Liver (tissue), 9 donors: ENCODE measurements around the gene ITPRIPL2. TPM values are rescaled to one million over a fixed set of nuclear protein-coding genes. Genes with fewer than 3 reads are reported as not detected.

Experiments
- DNase-seq: peaks from one replicate; pipeline ENCODE4 v3.0.0-alpha.2; 2017; ENCODE audit warnings: low spot score
- H3K27ac ChIP-seq, 2 donors: one replicate each; pipeline ENCODE4 v1.7.0; 2013; ENCODE audit warnings: inconsistent platforms in 2 of 2, low read length in 2 of 2, control low read depth in 1 of 2, low read depth in 1 of 2, mild to moderate bottlenecking in 1 of 2
- H3K27me3 ChIP-seq, 4 donors: one replicate each; pipeline versions ENCODE4 v1.6.1 to v1.7.0; 2013; ENCODE audit warnings: low read length in 3 of 4, inconsistent platforms in 1 of 4, mild to moderate bottlenecking in 1 of 4, moderate library complexity in 1 of 4; ENCODE audit not compliant: control insufficient read depth in 4 of 4, insufficient read depth in 4 of 4
- H3K36me3 ChIP-seq, 4 donors: one replicate each; pipeline versions ENCODE4 v1.6.1 to v1.7.0; 2013; ENCODE audit warnings: low read length in 3 of 4, mild to moderate bottlenecking in 3 of 4, low read depth in 1 of 4, moderate library complexity in 1 of 4; ENCODE audit not compliant: control insufficient read depth in 4 of 4, insufficient read depth in 3 of 4
- H3K4me1 ChIP-seq, 4 donors: one replicate each; pipeline versions ENCODE4 v1.6.1 to v1.7.0; 2013; ENCODE audit warnings: low read length in 3 of 4, mild to moderate bottlenecking in 3 of 4, moderate library complexity in 1 of 4; ENCODE audit not compliant: control insufficient read depth in 4 of 4, insufficient read depth in 4 of 4
- H3K4me3 ChIP-seq, 3 donors: one replicate each; pipeline versions ENCODE4 v1.6.1 to v1.7.0; 2013; ENCODE audit warnings: low read length in 3 of 3, control low read depth in 1 of 3, low read depth in 1 of 3, mild to moderate bottlenecking in 1 of 3
- H3K9ac ChIP-seq, 2 donors: one replicate each; pipeline ENCODE4 v1.7.0; 2013; ENCODE audit warnings: low read length in 2 of 2, mild to moderate bottlenecking in 2 of 2, moderate library complexity in 2 of 2, control low read depth in 1 of 2, low read depth in 1 of 2
- H3K9me3 ChIP-seq, 4 donors: one replicate each; pipeline versions ENCODE4 v1.6.1 to v1.7.0; 2013; ENCODE audit warnings: low read length in 3 of 4; ENCODE audit not compliant: control insufficient read depth in 4 of 4
- EGR1 ChIP-seq, 2 donors: IDR thresholded peaks; 2 replicates each; pipeline ENCODE4 v1.6.1; 2016 to 2018; ENCODE audit warnings: antibody characterized with exemption in 2 of 2, low read depth in 2 of 2
- FOXA2 ChIP-seq: IDR thresholded peaks from 2 replicates; pipeline ENCODE4 v1.6.1; 2016; ENCODE audit warnings: antibody characterized with exemption
- HNF4A ChIP-seq, 2 donors: conservative IDR thresholded peaks; 2 replicates each; pipeline ENCODE4 v1.6.1; 2016; ENCODE audit warnings: antibody characterized with exemption in 2 of 2, mild to moderate bottlenecking in 2 of 2
- JUND ChIP-seq, 2 donors: IDR thresholded peaks; 2 replicates each; pipeline ENCODE4 v1.6.1; 2016; ENCODE audit warnings: antibody characterized with exemption in 2 of 2
- NR2F2 ChIP-seq: IDR thresholded peaks from 2 replicates; pipeline ENCODE4 v1.6.1; 2016; ENCODE audit warnings: antibody characterized with exemption
- RAD21 ChIP-seq, 2 donors: IDR thresholded peaks; 2 replicates each; pipeline ENCODE4 v1.6.1; 2016; ENCODE audit warnings: antibody characterized with exemption in 2 of 2, mild to moderate bottlenecking in 2 of 2
- TAF1 ChIP-seq: conservative IDR thresholded peaks from 2 replicates; pipeline ENCODE4 v1.6.1; 2016; ENCODE audit warnings: antibody characterized with exemption, mild to moderate bottlenecking
- YY1 ChIP-seq: IDR thresholded peaks from 2 replicates; pipeline ENCODE4 v1.6.1; 2016; ENCODE audit warnings: antibody characterized with exemption, mild to moderate bottlenecking
- WGBS: extraction: QIAGEN DNeasy Blood & Tissue Kit; methylation state at CpG from one replicate; pipeline ENCODE4 v1.1.7; 2013; 5-methylcytosine and 5-hydroxymethylcytosine counted together
- polyA plus RNA-seq, 2 donors: library from polyadenylated mRNA; stranded (reverse) in 1 of 2; unstranded in 1 of 2; fragments of 200-250 nt in 1 of 2; fragments of >200 nt in 1 of 2; fragmentation: Nextera tagmentation in 1 of 2; extraction: Ambion mirVana in 1 of 2; gene quantifications; one replicate each; pipeline versions ENCODE4 v1.2.1 to v1.2.3, GENCODE V29; 2013 to 2015
- total RNA-seq, 2 donors: library from RNA; depleted of rRNA; stranded (reverse); fragments of >200 nt; gene quantifications; one replicate each; pipeline ENCODE4 v1.2.3, GENCODE V29; 2014
- TF ChIP-seq, protein P1 (sequence below): IDR thresholded peaks from 2 replicates; pipeline ENCODE4 v1.6.1; 2016; ENCODE audit warnings: antibody characterized with exemption
- TF ChIP-seq, protein P2 (sequence below): IDR thresholded peaks from 2 replicates; pipeline ENCODE4 v1.6.1; 2016; ENCODE audit warnings: antibody characterized with exemption
- TF ChIP-seq, protein P3 (sequence below): IDR thresholded peaks from 2 replicates; pipeline ENCODE4 v1.6.1; 2016; ENCODE audit warnings: antibody characterized with exemption, mild to moderate bottlenecking
- TF ChIP-seq, protein P4 (sequence below): IDR thresholded peaks from 2 replicates; pipeline ENCODE4 v1.6.1; 2016; ENCODE audit warnings: antibody characterized with exemption
- TF ChIP-seq, protein P5 (sequence below): fragments of 150-350 bp; IDR thresholded peaks from 2 replicates; pipeline ENCODE4 v1.5.1; 2017; ENCODE audit warnings: improper control_type of control experiment, low read depth, low read length; ENCODE audit not compliant: missing input control
- donor health status: healthy.
- donor health status: healthy.
- donor health status: healthy.
- donor health status: healthy.
- donor health status: healthy.

ITPRIPL2 gene
- total and polyA plus RNA-seq, 4 donors: 2.2 to 14.3 (median 5.5) TPM

DNA sequence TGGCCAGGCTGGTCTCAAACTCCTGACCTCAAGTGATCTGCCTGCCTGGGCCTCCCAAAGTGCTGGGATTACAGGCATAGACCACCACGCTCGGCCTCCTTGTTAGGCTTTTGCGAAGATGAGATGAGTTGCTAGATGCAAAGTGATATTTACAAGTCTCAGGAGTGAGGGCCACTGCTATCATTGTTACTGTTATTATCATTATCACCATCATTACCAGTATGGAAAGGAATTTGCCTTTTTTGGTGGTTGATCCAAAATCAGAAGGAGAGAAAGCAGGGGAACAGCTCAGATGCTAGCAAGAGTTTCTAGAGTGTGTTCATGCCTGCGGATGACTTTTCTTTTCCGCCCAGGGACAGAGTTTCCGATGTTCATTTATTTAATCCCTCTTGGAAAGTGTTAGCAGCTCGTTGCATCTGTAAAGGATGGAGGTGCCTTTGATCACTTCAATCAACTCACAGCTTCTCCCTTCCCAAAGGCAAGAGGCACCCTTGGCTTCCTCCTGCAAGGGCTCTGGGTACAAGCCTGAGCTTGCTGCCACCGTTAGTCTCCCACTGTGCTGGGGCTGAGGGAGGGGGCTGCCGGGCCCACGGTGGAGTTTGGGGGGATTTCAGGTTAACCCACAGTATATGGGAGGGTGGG, 21.6 kb downstream of the ITPRIPL2 start (continued):
- TF ChIP-seq YY1 (no peak), EGR1 (IDR thresholded peaks at IDR 0.05; ENCODE audit: low read depth in 2 of 2) (no peak)
- TF ChIP-seq, protein P1, sequence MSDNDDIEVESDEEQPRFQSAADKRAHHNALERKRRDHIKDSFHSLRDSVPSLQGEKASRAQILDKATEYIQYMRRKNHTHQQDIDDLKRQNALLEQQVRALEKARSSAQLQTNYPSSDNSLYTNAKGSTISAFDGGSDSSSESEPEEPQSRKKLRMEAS: no peak

DNA sequence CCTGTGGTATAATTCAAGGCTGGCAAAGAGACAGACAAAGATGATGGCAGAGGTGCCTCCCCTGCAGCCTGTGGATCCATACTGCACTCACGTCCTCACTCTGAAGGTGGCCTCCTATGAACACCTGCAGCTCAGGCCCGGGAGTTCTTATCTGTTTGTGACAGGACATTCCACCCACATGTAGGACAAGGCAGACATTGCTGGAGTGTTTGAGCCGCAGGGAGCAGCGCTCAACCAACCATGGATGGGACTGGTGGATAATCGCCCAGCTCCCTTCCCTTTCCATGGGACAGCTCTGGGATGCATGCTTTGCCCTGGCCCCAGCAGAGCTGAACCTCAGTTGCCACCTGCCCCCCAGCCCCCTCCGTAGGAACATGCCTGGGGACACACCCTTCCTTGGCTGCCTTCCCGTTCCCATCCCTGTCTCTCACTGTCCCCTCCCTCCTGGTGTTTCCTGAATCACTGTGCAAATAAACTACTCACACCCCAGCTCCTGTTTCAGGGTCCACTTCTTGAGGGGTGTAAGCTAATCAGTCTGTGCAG, 22.2 kb downstream of the ITPRIPL2 start:
- WGBS: 51% methylated on average over 7 of the region's 7 CpGs
- no peak for DNase-seq
- Histone ChIP-seq H3K9ac (no peak overlapping the region), H3K27me3 (no peaks in the 10 kb centered on the region), H3K36me3 (no peaks in the 10 kb centered on the region), H3K27ac (no peak overlapping the region), H3K9me3 (no peaks in the 10 kb centered on the region), H3K4me3 (no peak overlapping the region), H3K4me1 (peaks cover 2 to 25% (median 16%) of the 10 kb centered on the region in 4 donors)
- TF ChIP-seq EGR1 (IDR thresholded peaks at IDR 0.05; ENCODE audit: low read depth in 2 of 2) (no peak), NR2F2 (no peak), YY1 (no peak), TAF1 (no peak), JUND (IDR thresholded peaks at IDR 0.05) (no peak)
- TF ChIP-seq, protein P2, sequence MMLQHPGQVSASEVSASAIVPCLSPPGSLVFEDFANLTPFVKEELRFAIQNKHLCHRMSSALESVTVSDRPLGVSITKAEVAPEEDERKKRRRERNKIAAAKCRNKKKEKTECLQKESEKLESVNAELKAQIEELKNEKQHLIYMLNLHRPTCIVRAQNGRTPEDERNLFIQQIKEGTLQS: no peak
- TF ChIP-seq, protein P1: no peak

DNA sequence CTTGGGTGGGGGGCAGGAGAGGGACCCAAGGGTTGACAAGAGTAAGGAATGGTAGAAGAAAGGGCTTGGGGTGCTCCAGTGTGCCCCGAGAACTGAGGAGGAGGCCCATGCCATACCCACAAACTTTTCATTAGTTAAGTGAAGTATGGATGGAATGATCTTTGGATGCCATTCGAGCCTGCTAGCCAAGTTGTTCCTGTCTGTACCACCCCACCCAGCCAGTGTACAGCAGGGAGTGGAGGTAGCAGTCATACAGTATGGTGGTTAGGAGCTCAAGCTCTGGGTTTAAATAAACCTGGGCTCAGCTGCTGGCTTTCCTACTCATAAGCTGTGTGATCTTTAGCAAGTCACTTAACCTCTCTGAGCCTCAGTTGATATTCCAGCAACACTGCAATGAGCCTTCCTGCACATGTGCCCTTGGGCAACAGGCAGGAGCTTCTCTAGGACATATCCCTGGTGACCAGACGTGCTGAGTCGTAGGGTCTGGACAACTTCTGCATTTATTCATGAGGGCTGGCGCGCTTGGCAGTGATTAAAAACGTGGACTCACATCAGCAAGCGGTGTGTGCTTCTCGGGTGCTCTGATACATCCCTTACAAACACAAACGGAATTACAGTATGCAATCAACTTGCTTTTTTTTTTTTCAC, 22.9 kb downstream of the ITPRIPL2 start:
- Histone ChIP-seq H3K27me3 (no peaks in the 10 kb centered on the region), H3K36me3 (no peaks in the 10 kb centered on the region), H3K4me1 (peaks cover 0 to 18% (median 9%) of the 10 kb centered on the region in 4 donors), H3K27ac (no peak overlapping the region), H3K4me3 (no peak overlapping the region), H3K9me3 (no peaks in the 10 kb centered on the region), H3K9ac (no peak overlapping the region)
- WGBS: 65% methylated on average over 10 of the region's 10 CpGs
- TF ChIP-seq, protein P2: no peak
- TF ChIP-seq TAF1 (no peak), HNF4A (conservative IDR thresholded peaks at IDR 0.05) (no peak), YY1 (no peak), RAD21 (IDR thresholded peaks at IDR 0.05) (no peak), FOXA2 (no peak)
- TF ChIP-seq, protein P3, sequence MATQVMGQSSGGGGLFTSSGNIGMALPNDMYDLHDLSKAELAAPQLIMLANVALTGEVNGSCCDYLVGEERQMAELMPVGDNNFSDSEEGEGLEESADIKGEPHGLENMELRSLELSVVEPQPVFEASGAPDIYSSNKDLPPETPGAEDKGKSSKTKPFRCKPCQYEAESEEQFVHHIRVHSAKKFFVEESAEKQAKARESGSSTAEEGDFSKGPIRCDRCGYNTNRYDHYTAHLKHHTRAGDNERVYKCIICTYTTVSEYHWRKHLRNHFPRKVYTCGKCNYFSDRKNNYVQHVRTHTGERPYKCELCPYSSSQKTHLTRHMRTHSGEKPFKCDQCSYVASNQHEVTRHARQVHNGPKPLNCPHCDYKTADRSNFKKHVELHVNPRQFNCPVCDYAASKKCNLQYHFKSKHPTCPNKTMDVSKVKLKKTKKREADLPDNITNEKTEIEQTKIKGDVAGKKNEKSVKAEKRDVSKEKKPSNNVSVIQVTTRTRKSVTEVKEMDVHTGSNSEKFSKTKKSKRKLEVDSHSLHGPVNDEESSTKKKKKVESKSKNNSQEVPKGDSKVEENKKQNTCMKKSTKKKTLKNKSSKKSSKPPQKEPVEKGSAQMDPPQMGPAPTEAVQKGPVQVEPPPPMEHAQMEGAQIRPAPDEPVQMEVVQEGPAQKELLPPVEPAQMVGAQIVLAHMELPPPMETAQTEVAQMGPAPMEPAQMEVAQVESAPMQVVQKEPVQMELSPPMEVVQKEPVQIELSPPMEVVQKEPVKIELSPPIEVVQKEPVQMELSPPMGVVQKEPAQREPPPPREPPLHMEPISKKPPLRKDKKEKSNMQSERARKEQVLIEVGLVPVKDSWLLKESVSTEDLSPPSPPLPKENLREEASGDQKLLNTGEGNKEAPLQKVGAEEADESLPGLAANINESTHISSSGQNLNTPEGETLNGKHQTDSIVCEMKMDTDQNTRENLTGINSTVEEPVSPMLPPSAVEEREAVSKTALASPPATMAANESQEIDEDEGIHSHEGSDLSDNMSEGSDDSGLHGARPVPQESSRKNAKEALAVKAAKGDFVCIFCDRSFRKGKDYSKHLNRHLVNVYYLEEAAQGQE: no peak
- TF ChIP-seq, protein P4, sequence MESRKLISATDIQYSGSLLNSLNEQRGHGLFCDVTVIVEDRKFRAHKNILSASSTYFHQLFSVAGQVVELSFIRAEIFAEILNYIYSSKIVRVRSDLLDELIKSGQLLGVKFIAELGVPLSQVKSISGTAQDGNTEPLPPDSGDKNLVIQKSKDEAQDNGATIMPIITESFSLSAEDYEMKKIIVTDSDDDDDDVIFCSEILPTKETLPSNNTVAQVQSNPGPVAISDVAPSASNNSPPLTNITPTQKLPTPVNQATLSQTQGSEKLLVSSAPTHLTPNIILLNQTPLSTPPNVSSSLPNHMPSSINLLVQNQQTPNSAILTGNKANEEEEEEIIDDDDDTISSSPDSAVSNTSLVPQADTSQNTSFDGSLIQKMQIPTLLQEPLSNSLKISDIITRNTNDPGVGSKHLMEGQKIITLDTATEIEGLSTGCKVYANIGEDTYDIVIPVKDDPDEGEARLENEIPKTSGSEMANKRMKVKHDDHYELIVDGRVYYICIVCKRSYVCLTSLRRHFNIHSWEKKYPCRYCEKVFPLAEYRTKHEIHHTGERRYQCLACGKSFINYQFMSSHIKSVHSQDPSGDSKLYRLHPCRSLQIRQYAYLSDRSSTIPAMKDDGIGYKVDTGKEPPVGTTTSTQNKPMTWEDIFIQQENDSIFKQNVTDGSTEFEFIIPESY: no peak
- TF ChIP-seq, protein P5, sequence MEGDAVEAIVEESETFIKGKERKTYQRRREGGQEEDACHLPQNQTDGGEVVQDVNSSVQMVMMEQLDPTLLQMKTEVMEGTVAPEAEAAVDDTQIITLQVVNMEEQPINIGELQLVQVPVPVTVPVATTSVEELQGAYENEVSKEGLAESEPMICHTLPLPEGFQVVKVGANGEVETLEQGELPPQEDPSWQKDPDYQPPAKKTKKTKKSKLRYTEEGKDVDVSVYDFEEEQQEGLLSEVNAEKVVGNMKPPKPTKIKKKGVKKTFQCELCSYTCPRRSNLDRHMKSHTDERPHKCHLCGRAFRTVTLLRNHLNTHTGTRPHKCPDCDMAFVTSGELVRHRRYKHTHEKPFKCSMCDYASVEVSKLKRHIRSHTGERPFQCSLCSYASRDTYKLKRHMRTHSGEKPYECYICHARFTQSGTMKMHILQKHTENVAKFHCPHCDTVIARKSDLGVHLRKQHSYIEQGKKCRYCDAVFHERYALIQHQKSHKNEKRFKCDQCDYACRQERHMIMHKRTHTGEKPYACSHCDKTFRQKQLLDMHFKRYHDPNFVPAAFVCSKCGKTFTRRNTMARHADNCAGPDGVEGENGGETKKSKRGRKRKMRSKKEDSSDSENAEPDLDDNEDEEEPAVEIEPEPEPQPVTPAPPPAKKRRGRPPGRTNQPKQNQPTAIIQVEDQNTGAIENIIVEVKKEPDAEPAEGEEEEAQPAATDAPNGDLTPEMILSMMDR: no peak
- no peak for DNase-seq
